ENCODE results near the gene RIF1. TPM values are rescaled to one million over a fixed set of nuclear protein-coding genes. Genes with fewer than 3 reads are reported as not detected.

The RIF1 gene
- polyA plus RNA-seq, 1 experiment: 5.7 TPM

GRCh38 chr2:151522556-151522955 lies 112.9 kb downstream of the RIF1 start:
- Histone ChIP-seq H3K4me3 (ENCODE audit: low read depth, low read length) (no peak overlapping the region), H3K36me3 (ENCODE audit: control insufficient read depth, insufficient read depth, low read length) (no peaks in the 10 kb centered on the region), H3K27me3 (ENCODE audit: control insufficient read depth, insufficient read depth, low read length) (no peaks in the 10 kb centered on the region)
- ChIA-PET CTCF (interaction anchor here (1.0 kb wide), 1 partner anchor 13 kb away, joined by 3 read pairs; no protein-coding TSS in a partner anchor), POLR2A (no interaction called here)
- no peak for TF ChIP-seq CTCF (IDR thresholded peaks at IDR 0.05; ENCODE audit: insufficient read depth, low read depth, low read length)
- no peak for DNase-seq (ENCODE audit: low read depth)

- Histone ChIP-seq H3K4me3 (ENCODE audit: low read depth, low read length) (no peak overlapping the region), H3K27me3 (ENCODE audit: control insufficient read depth, insufficient read depth, low read length) (no peaks in the 10 kb centered on the region), H3K36me3 (ENCODE audit: control insufficient read depth, insufficient read depth, low read length) (no peaks in the 10 kb centered on the region)
- CTCF ChIA-PET: no interaction called here
- DNase-seq (ENCODE audit: low read depth): peak; percentile 4
- POLR2A ChIA-PET: no interaction called here
- TF ChIP-seq CTCF (IDR thresholded peaks at IDR 0.05; ENCODE audit: insufficient read depth, low read depth, low read length): no peak
These were observed 114.1 kb downstream of the RIF1 start for GRCh38 chr2:151523850-151524249.

- Histone ChIP-seq H3K4me3 (ENCODE audit: low read depth, low read length) (no peak overlapping the region), H3K36me3 (ENCODE audit: control insufficient read depth, insufficient read depth, low read length) (no peaks in the 10 kb centered on the region), H3K27me3 (ENCODE audit: control insufficient read depth, insufficient read depth, low read length) (no peaks in the 10 kb centered on the region)
- ChIA-PET POLR2A (no interaction called here), CTCF (interaction anchor here (0.6 kb wide), 1 partner anchor 25 kb away, joined by 3 read pairs; no protein-coding TSS in a partner anchor)
- no peak for TF ChIP-seq CTCF (IDR thresholded peaks at IDR 0.05; ENCODE audit: insufficient read depth, low read depth, low read length)
- DNase-seq (ENCODE audit: low read depth): no peak
These were observed 116.2 kb downstream of the RIF1 start for GRCh38 chr2:151525821-151526373.

- DNase-seq (ENCODE audit: low read depth): no peak
- no peaks in the 10 kb centered on the region for H3K27me3 ChIP-seq (ENCODE audit: control insufficient read depth, insufficient read depth, low read length)
- CTCF ChIA-PET: interaction anchor here (0.6 kb wide), 1 partner anchor 24 kb away, joined by 3 read pairs; no protein-coding TSS in a partner anchor
- TF ChIP-seq CTCF (IDR thresholded peaks at IDR 0.05; ENCODE audit: insufficient read depth, low read depth, low read length): no peak
- POLR2A ChIA-PET: no interaction called here
- no peak overlapping the region for H3K4me3 ChIP-seq (ENCODE audit: low read depth, low read length)
- no peaks in the 10 kb centered on the region for H3K36me3 ChIP-seq (ENCODE audit: control insufficient read depth, insufficient read depth, low read length)
These were observed 116.9 kb downstream of the RIF1 start for GRCh38 chr2:151526572-151527090.

Small RNA genes lying within 50 kb of the gene (small RNA-seq; reads per million reads assigned to genes)
- gene MIR4773-1 (ENCODE audit: insufficient read length, low read depth, low replicate concordance) (not detected), gene RN7SL124P (ENCODE audit: insufficient read length, low read depth, low replicate concordance) (not detected)

Other genes starting within 250 kb of the RIF1 start
- gene RBM43, start 148.0 kb upstream of the RIF1 start, polyA plus RNA-seq (2011; rRNA removed): 3.7 and 8.3 TPM in 2 replicates
- gene NMI, start 120.2 kb upstream of the RIF1 start, polyA plus RNA-seq (2011; rRNA removed): 4.9 and 8.3 TPM in 2 replicates
- 2.1 and 4.5 TPM in 2 replicates for gene TNFAIP6, start 52.3 kb upstream of the RIF1 start, polyA plus RNA-seq (2011; rRNA removed)

Measured in BJ (cell line).